Ovary (tissue), 3 donors: ENCODE results near the gene SHROOM3.

ENCODE experiments used
- EP300 ChIP-seq: sonication (generic); formaldehyde crosslinking; IDR thresholded peaks from one replicate; pipeline ENCODE4 v1.6.1; 2017; ENCODE audit warnings: antibody characterized with exemption
- POLR2A ChIP-seq: fragments of 450-650 bp; IDR thresholded peaks from one replicate; pipeline ENCODE4 v1.6.1; 2017; ENCODE audit warnings: antibody characterized with exemption, mild to moderate bottlenecking, moderate library complexity
- TF ChIP-seq, protein P1 (sequence below), 3 donors: fragments of 450-650 bp in 2 of 3; fragments of 200-600 bp in 1 of 3; IDR thresholded peaks; one replicate each; pipeline versions ENCODE4 v1.5.1 to v1.8.0; 2016 to 2022; ENCODE audit warnings: antibody characterized with exemption in 3 of 3, mild to moderate bottlenecking in 1 of 3
- donor health status: DM: no; HTN: no; CAD: no.

- TF ChIP-seq POLR2A (no peak), EP300 (no peak)
- TF ChIP-seq, protein P1, sequence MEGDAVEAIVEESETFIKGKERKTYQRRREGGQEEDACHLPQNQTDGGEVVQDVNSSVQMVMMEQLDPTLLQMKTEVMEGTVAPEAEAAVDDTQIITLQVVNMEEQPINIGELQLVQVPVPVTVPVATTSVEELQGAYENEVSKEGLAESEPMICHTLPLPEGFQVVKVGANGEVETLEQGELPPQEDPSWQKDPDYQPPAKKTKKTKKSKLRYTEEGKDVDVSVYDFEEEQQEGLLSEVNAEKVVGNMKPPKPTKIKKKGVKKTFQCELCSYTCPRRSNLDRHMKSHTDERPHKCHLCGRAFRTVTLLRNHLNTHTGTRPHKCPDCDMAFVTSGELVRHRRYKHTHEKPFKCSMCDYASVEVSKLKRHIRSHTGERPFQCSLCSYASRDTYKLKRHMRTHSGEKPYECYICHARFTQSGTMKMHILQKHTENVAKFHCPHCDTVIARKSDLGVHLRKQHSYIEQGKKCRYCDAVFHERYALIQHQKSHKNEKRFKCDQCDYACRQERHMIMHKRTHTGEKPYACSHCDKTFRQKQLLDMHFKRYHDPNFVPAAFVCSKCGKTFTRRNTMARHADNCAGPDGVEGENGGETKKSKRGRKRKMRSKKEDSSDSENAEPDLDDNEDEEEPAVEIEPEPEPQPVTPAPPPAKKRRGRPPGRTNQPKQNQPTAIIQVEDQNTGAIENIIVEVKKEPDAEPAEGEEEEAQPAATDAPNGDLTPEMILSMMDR (IDR thresholded peaks at IDR 0.05): no peak
These were observed 127.1 kb downstream of the SHROOM3 start for GRCh38 chr4:76562161-76562560.
